NCI-H748 (cell line): ENCODE measurements around the gene INPP5A.
"Not testable (repeated sequence)": the region's sequence is repeated elsewhere in the genome, so short reads cannot be mapped to it uniquely, and the experiment has no call there.

Experiments
- DNase-seq: peaks from one replicate; lab custom pipeline; 2025; ENCODE audit not compliant: unreplicated experiment; lab: John Stamatoyannopoulos, UW

INPP5A gene

GRCh38 chr10:132503581-132504421 lies 33.8 kb upstream of the INPP5A start:
- no peak for DNase-seq

GRCh38 chr10:132504501-132505272 lies 32.9 kb upstream of the INPP5A start:
- DNase-seq: no peak

GRCh38 chr10:132505546-132505945 lies 32.0 kb upstream of the INPP5A start:
- DNase-seq: not testable (repeated sequence)

GRCh38 chr10:132506711-132507408 lies 30.7 kb upstream of the INPP5A start:
- no peak for DNase-seq

- no peak for DNase-seq
Measured at GRCh38 chr10:132507409-132507955, 30.1 kb upstream of the INPP5A start.

GRCh38 chr10:132507956-132508490 lies 29.6 kb upstream of the INPP5A start:
- DNase-seq: no peak

GRCh38 chr10:132508581-132509443 lies 28.8 kb upstream of the INPP5A start:
- no peak for DNase-seq

GRCh38 chr10:132509506-132510173 lies 27.9 kb upstream of the INPP5A start:
- no peak for DNase-seq

GRCh38 chr10:132510174-132510611 lies 27.4 kb upstream of the INPP5A start:
- no peak for DNase-seq

GRCh38 chr10:132511121-132512051 lies 26.2 kb upstream of the INPP5A start:
- DNase-seq: no peak

GRCh38 chr10:132512052-132512442 lies 25.5 kb upstream of the INPP5A start:
- DNase-seq: no peak

- no peak for DNase-seq
Measured at GRCh38 chr10:132512693-132513345, 24.8 kb upstream of the INPP5A start.

GRCh38 chr10:132514821-132515520 lies 22.6 kb upstream of the INPP5A start:
- DNase-seq: no peak

GRCh38 chr10:132515811-132516726 lies 21.5 kb upstream of the INPP5A start:
- no peak for DNase-seq

GRCh38 chr10:132516771-132517725 lies 20.5 kb upstream of the INPP5A start:
- DNase-seq: no peak
